Measurements from ENCODE around the gene ERBB3. TPM values are rescaled to one million over a fixed set of nuclear protein-coding genes. Genes with fewer than 3 reads are reported as not detected.
A peak's percentile ranks its signal among the peaks of the same experiment; 100 is the strongest.

Gene ERBB3
- total and polyA plus RNA-seq, 2 of the 4 experiments (the other 2 are of a cell fraction), result 1.4 to 2.2 TPM

- POLR2A ChIA-PET (ENCODE audit: unreplicated experiment), result no interaction called here
- TF ChIP-seq NFE2L2 (IDR thresholded peaks at IDR 0.05; ENCODE audit: low read depth, low read length) (no peak), MXI1 (IDR thresholded peaks at IDR 0.05; ENCODE audit: borderline replicate concordance, low read depth, low read length) (no peak), FOS (IDR thresholded peaks at IDR 0.05; ENCODE audit: low read depth, low read length) (no peak), RFX5 (IDR thresholded peaks at IDR 0.05; ENCODE audit: low read depth, low read length) (no peak), USF2 (IDR thresholded peaks at IDR 0.05; ENCODE audit: low read depth, low read length) (no peak), POLR2A (IDR thresholded peaks at IDR 0.05; ENCODE audit: low read depth, low read length) (no peak), RAD21 (IDR thresholded peaks at IDR 0.05; ENCODE audit: low read length) (no peak), CEBPB (IDR thresholded peaks at IDR 0.05; ENCODE audit: low read depth, low read length) (no peak)
- no peak overlapping the region for H4K5ac ChIP-seq (ENCODE audit: low read depth, low read length)
- H2BK15ac ChIP-seq (ENCODE audit: low read depth, low read length), result no peak overlapping the region
- no peak overlapping the region for H3K56ac ChIP-seq (ENCODE audit: extremely low read depth, insufficient read depth, low read length)
- no peak overlapping the region for H2BK5ac ChIP-seq (ENCODE audit: low read depth, low read length, poor library complexity, severe bottlenecking)
- no peak overlapping the region for H3K18ac ChIP-seq (ENCODE audit: low read depth, low read length)
- ATAC-seq (ENCODE audit: low read depth) (no peak), DNase-seq (no peak)
- H4K91ac ChIP-seq (ENCODE audit: insufficient read depth, low read depth, low read length), result no peak overlapping the region
- H2BK20ac ChIP-seq (ENCODE audit: low read depth, low read length), result no peak overlapping the region
- no peak overlapping the region for H2BK120ac ChIP-seq (ENCODE audit: low read depth, low read length)
- H3K9me3 ChIP-seq (ENCODE audit: control insufficient read depth, insufficient read depth, low read length), result no peaks in the 10 kb centered on the region
- peak overlapping the region; percentile 55 for H2AK9ac ChIP-seq (replicated peaks; ENCODE audit: low read depth, low read length, poor library complexity)
- CTCF ChIA-PET, result no interaction called here
- H3K9me1 ChIP-seq (ENCODE audit: insufficient read depth, low read length), result 0 out of 2 replicates have a peak, but pooled peaks cover 3% of the 10 kb centered on the region
- no peak overlapping the region for H4K8ac ChIP-seq (ENCODE audit: low read depth in 2 of 2, low read length in 2 of 2)
- no peak overlapping the region for H3K4me2 ChIP-seq (ENCODE audit: low read depth, low read length)
- no TSS peak for BruUV-seq (replicated peaks)
- H2AK5ac ChIP-seq (ENCODE audit: low read depth, low read length), result no peak overlapping the region
- H3K14ac ChIP-seq (replicated peaks; ENCODE audit: low read depth, low read length), result no peak overlapping the region
- H3K36me3 ChIP-seq (ENCODE audit: control insufficient read depth, insufficient read depth, low read length), result no peaks in the 10 kb centered on the region
- dilution Hi-C loops (cut with HindIII; ENCODE audit: low sequenced_read_pairs, unreplicated experiment), result no loop called here
- no peak overlapping the region for H3K23ac ChIP-seq (ENCODE audit: low read depth, low read length)
- no peak overlapping the region for H3K4me3 ChIP-seq (ENCODE audit: insufficient read depth, low read depth, low read length)
- H3K4me1 ChIP-seq (ENCODE audit: control insufficient read depth, insufficient read depth, low read length), result peaks cover 4% of the 10 kb centered on the region; the same call in 1 of the 2 replicates
- WGBS, 2 experiments (ENCODE audit: extremely low coverage in 2 of 2, insufficient read length in 1 of 2), result no CpG with 5 or more reads among the region's 6 CpGs
- H3K79me1 ChIP-seq (ENCODE audit: low read depth in 1 of 2, low read length in 2 of 2), result no peaks in the 10 kb centered on the region
- intact Hi-C loops (cut with micrococcal nuclease), result no loop called here
- no peak overlapping the region for H3K9ac ChIP-seq (ENCODE audit: low read depth, low read length)
- H3K27me3 ChIP-seq (ENCODE audit: control insufficient read depth, insufficient read depth, low read length), result peaks cover 38% of the 10 kb centered on the region
- peak overlapping the region; percentile 43 for H2AFZ ChIP-seq (replicated peaks; ENCODE audit: low read length, poor library complexity)
- in situ Hi-C loops (cut with MboI; ENCODE audit: low sequenced_read_pairs), result no loop called here
- H3K27ac ChIP-seq (ENCODE audit: insufficient read depth, low read length), result no peak overlapping the region
- H3K4ac ChIP-seq (ENCODE audit: low read depth, low read length), result no peak overlapping the region
- H4K20me1 ChIP-seq (ENCODE audit: insufficient read depth, low read length), result no peaks in the 10 kb centered on the region; the same call in 1 of the 2 replicates
Measured at GRCh38 chr12:56081393-56082347, 1.7 kb downstream of the ERBB3 start.

Data from IMR-90 (cell line).